Measurements from ENCODE around the gene HRH1. TPM values are rescaled to one million over a fixed set of nuclear protein-coding genes. Genes with fewer than 3 reads are reported as not detected.

Gene HRH1
- total RNA-seq, 2 experiments from 2014 or later = 0.06 to 0.12 TPM

- no peaks in the 10 kb centered on the region for H3K9me3 Mint-ChIP-seq
- peaks cover 28% of the 10 kb centered on the region for H3K36me3 Mint-ChIP-seq
- H3K4me3 Mint-ChIP-seq = no peak overlapping the region
- H3K27me3 Mint-ChIP-seq = no peaks in the 10 kb centered on the region
- no peak for DNase-seq
- peaks cover 21% of the 10 kb centered on the region for H3K4me1 Mint-ChIP-seq
- no peak overlapping the region for H3K27ac Mint-ChIP-seq
Measured at GRCh38 chr3:11282250-11283138, 128.2 kb downstream of the HRH1 start.

- peaks cover 25% of the 10 kb centered on the region for H3K36me3 Mint-ChIP-seq
- no peaks in the 10 kb centered on the region for H3K27me3 Mint-ChIP-seq
- no peak for DNase-seq
- H3K9me3 Mint-ChIP-seq = no peaks in the 10 kb centered on the region
- H3K4me1 Mint-ChIP-seq = peaks cover 22% of the 10 kb centered on the region
- H3K27ac Mint-ChIP-seq = no peak overlapping the region
- no peak overlapping the region for H3K4me3 Mint-ChIP-seq
Measured at GRCh38 chr3:11283139-11283475, 128.8 kb downstream of the HRH1 start.

GRCh38 chr3:11284011-11284410 is 129.7 kb downstream of the HRH1 start:
- DNase-seq = no peak
- Mint-ChIP-seq H3K4me1 (peaks cover 23% of the 10 kb centered on the region), H3K4me3 (no peak overlapping the region), H3K9me3 (no peaks in the 10 kb centered on the region), H3K27me3 (no peaks in the 10 kb centered on the region), H3K36me3 (peaks cover 24% of the 10 kb centered on the region), H3K27ac (no peak overlapping the region)

- peaks cover 38% of the 10 kb centered on the region for H3K4me1 Mint-ChIP-seq
- H3K9me3 Mint-ChIP-seq = no peaks in the 10 kb centered on the region
- H3K36me3 Mint-ChIP-seq = peaks cover 36% of the 10 kb centered on the region
Measured at GRCh38 chr3:11285471-11285870, 131.2 kb downstream of the HRH1 start.

GRCh38 chr3:11287404-11287803 is 133.1 kb downstream of the HRH1 start:
- Mint-ChIP-seq H3K27ac (no peak overlapping the region), H3K36me3 (peaks cover 50% of the 10 kb centered on the region), H3K9me3 (no peaks in the 10 kb centered on the region)

More at GRCh38 chr3:11285471-11285870, 131.2 kb downstream of the HRH1 start:
- no peak overlapping the region for H3K4me3 Mint-ChIP-seq
- H3K27me3 Mint-ChIP-seq = no peaks in the 10 kb centered on the region
- DNase-seq = no peak
- H3K27ac Mint-ChIP-seq = no peak overlapping the region

GRCh38 chr3:11288021-11288491 is 133.8 kb downstream of the HRH1 start:
- no peaks in the 10 kb centered on the region for H3K9me3 Mint-ChIP-seq
- DNase-seq = no peak
- peak overlapping the region; percentile 35 for H3K27ac Mint-ChIP-seq
- H3K4me3 Mint-ChIP-seq = no peak overlapping the region
- H3K4me1 Mint-ChIP-seq = peaks cover 53% of the 10 kb centered on the region
- no peaks in the 10 kb centered on the region for H3K27me3 Mint-ChIP-seq
- peaks cover 48% of the 10 kb centered on the region for H3K36me3 Mint-ChIP-seq

More at GRCh38 chr3:11287404-11287803, 133.1 kb downstream of the HRH1 start:
- DNase-seq = no peak
- H3K27me3 Mint-ChIP-seq = no peaks in the 10 kb centered on the region
- peaks cover 51% of the 10 kb centered on the region for H3K4me1 Mint-ChIP-seq
- no peak overlapping the region for H3K4me3 Mint-ChIP-seq

GRCh38 chr3:11288786-11289637 is 134.7 kb downstream of the HRH1 start:
- Mint-ChIP-seq H3K9me3 (no peaks in the 10 kb centered on the region), H3K27me3 (no peaks in the 10 kb centered on the region), H3K36me3 (peaks cover 42% of the 10 kb centered on the region), H3K4me1 (peaks cover 53% of the 10 kb centered on the region), H3K27ac (peak overlapping the region; percentile 92), H3K4me3 (peak overlapping the region; percentile 66)
- DNase-seq = no peak

GRCh38 chr3:11289864-11290263 is 135.6 kb downstream of the HRH1 start:
- Mint-ChIP-seq H3K27me3 (no peaks in the 10 kb centered on the region), H3K36me3 (peaks cover 41% of the 10 kb centered on the region), H3K9me3 (no peaks in the 10 kb centered on the region), H3K4me3 (no peak overlapping the region), H3K4me1 (peaks cover 53% of the 10 kb centered on the region), H3K27ac (peak overlapping the region; percentile 92)
- no peak for DNase-seq

- Mint-ChIP-seq H3K4me3 (peak overlapping the region; percentile 33), H3K36me3 (peaks cover 42% of the 10 kb centered on the region), H3K4me1 (peaks cover 56% of the 10 kb centered on the region), H3K9me3 (no peaks in the 10 kb centered on the region), H3K27ac (peak overlapping the region; percentile 92), H3K27me3 (no peaks in the 10 kb centered on the region)
- no peak for DNase-seq
Measured at GRCh38 chr3:11290743-11291680, 136.7 kb downstream of the HRH1 start.

- Mint-ChIP-seq H3K36me3 (peaks cover 39% of the 10 kb centered on the region), H3K4me3 (no peak overlapping the region), H3K9me3 (no peaks in the 10 kb centered on the region), H3K27ac (peak overlapping the region; percentile 92), H3K27me3 (no peaks in the 10 kb centered on the region), H3K4me1 (peaks cover 53% of the 10 kb centered on the region)
- no peak for DNase-seq
Measured at GRCh38 chr3:11291808-11292207, 137.5 kb downstream of the HRH1 start.

- Mint-ChIP-seq H3K4me3 (no peak overlapping the region), H3K9me3 (no peaks in the 10 kb centered on the region), H3K4me1 (peaks cover 13% of the 10 kb centered on the region), H3K36me3 (peaks cover 24% of the 10 kb centered on the region), H3K27me3 (no peaks in the 10 kb centered on the region), H3K27ac (no peak overlapping the region)
- DNase-seq = no peak
Measured at GRCh38 chr3:11297126-11297525, 142.8 kb downstream of the HRH1 start.

GRCh38 chr3:11300970-11301369 is 146.7 kb downstream of the HRH1 start:
- H3K27me3 Mint-ChIP-seq = no peaks in the 10 kb centered on the region
- no peaks in the 10 kb centered on the region for H3K9me3 Mint-ChIP-seq
- no peak overlapping the region for H3K27ac Mint-ChIP-seq
- DNase-seq = no peak
- no peak overlapping the region for H3K4me3 Mint-ChIP-seq
- H3K4me1 Mint-ChIP-seq = peaks cover 15% of the 10 kb centered on the region
- H3K36me3 Mint-ChIP-seq = peaks cover 38% of the 10 kb centered on the region

GRCh38 chr3:11302444-11302843 is 148.2 kb downstream of the HRH1 start:
- H3K4me1 Mint-ChIP-seq = peaks cover 30% of the 10 kb centered on the region
- H3K36me3 Mint-ChIP-seq = peaks cover 42% of the 10 kb centered on the region
- H3K9me3 Mint-ChIP-seq = no peaks in the 10 kb centered on the region
- H3K27ac Mint-ChIP-seq = no peak overlapping the region
- H3K4me3 Mint-ChIP-seq = no peak overlapping the region
- no peaks in the 10 kb centered on the region for H3K27me3 Mint-ChIP-seq
- DNase-seq = no peak

GRCh38 chr3:11304175-11304574 is 149.9 kb downstream of the HRH1 start:
- Mint-ChIP-seq H3K9me3 (no peaks in the 10 kb centered on the region), H3K27ac (no peak overlapping the region), H3K27me3 (no peaks in the 10 kb centered on the region), H3K4me1 (peaks cover 31% of the 10 kb centered on the region), H3K36me3 (peaks cover 47% of the 10 kb centered on the region), H3K4me3 (no peak overlapping the region)
- DNase-seq = no peak

Data from activated naive CD8-positive, alpha-beta T cell treated with anti-CD3 and anti-CD28 coated beads for 36 hours (primary cell).